ENCODE results near the gene TCF7L1.
A peak's percentile ranks its signal among the peaks of the same experiment; 100 is the strongest.
"Not testable (repeated sequence)": the region's sequence is repeated elsewhere in the genome, so short reads cannot be mapped to it uniquely, and the experiment has no call there.

TCF7L1 gene

GRCh38 chr2:85327822-85328617 lies 194.8 kb downstream of the TCF7L1 start, which contains the start of gene TGOLN2:
Gene TGOLN2 (minus strand): TSS chr2:85327989. CDS start chr2:85327962, 27 bp downstream.
- peaks cover 40% of the 10 kb centered on the region for H3K4me1 Mint-ChIP-seq
- H3K9me3 Mint-ChIP-seq = no peaks in the 10 kb centered on the region
- peak; percentile 86 for ATAC-seq (ENCODE audit: low read depth)

GRCh38 chr2:85329181-85329651 lies 196.0 kb downstream of the TCF7L1 start:
- DNase-seq (ENCODE audit: low spot score in 2 of 2) (no peak), ATAC-seq (ENCODE audit: low read depth) (no peak)
- H3K27me3 Mint-ChIP-seq = no peaks in the 10 kb centered on the region
- H3K9me3 Mint-ChIP-seq = no peaks in the 10 kb centered on the region
- H3K27ac Mint-ChIP-seq = no peak overlapping the region
- peaks cover 18% of the 10 kb centered on the region for H3K36me3 Mint-ChIP-seq
- peak overlapping the region; percentile 3 for H3K4me3 Mint-ChIP-seq
- peaks cover 35% of the 10 kb centered on the region for H3K4me1 Mint-ChIP-seq

More at GRCh38 chr2:85327822-85328617, 194.8 kb downstream of the TCF7L1 start, which contains the start of gene TGOLN2:
- Mint-ChIP-seq H3K27me3 (no peaks in the 10 kb centered on the region), H3K27ac (peak within 1 kb of the TSS; percentile 97), H3K36me3 (peaks cover 22% of the 10 kb centered on the region), H3K4me3 (peak within 1 kb of the TSS; percentile 98)
- peak; percentile 91 to 93 for DNase-seq (ENCODE audit: low spot score in 2 of 2)

GRCh38 chr2:85329701-85330100 lies 196.5 kb downstream of the TCF7L1 start:
- H3K27me3 Mint-ChIP-seq; H3K27ac Mint-ChIP-seq; DNase-seq (ENCODE audit: low spot score in 2 of 2); ATAC-seq (ENCODE audit: low read depth); H3K9me3 Mint-ChIP-seq: not testable (repeated sequence)
- Mint-ChIP-seq H3K4me3 (peak overlapping the region; percentile 3), H3K4me1 (peaks cover 34% of the 10 kb centered on the region), H3K36me3 (peaks cover 16% of the 10 kb centered on the region)

- DNase-seq (ENCODE audit: low spot score in 2 of 2) = no peak
- no peak overlapping the region for H3K4me3 Mint-ChIP-seq
- no peak overlapping the region for H3K27ac Mint-ChIP-seq
- H3K27me3 Mint-ChIP-seq = no peaks in the 10 kb centered on the region
- peaks cover 4% of the 10 kb centered on the region for H3K36me3 Mint-ChIP-seq
- H3K9me3 Mint-ChIP-seq = no peaks in the 10 kb centered on the region
- H3K4me1 Mint-ChIP-seq = peaks cover 25% of the 10 kb centered on the region
- ATAC-seq (ENCODE audit: low read depth) = no peak
Observed at GRCh38 chr2:85330839-85331636, 197.8 kb downstream of the TCF7L1 start.

GRCh38 chr2:85333877-85334276 lies 200.7 kb downstream of the TCF7L1 start:
- not testable (repeated sequence) for H3K27me3 Mint-ChIP-seq; H3K4me3 Mint-ChIP-seq; H3K36me3 Mint-ChIP-seq; DNase-seq (ENCODE audit: low spot score in 2 of 2); ATAC-seq (ENCODE audit: low read depth); H3K9me3 Mint-ChIP-seq; H3K27ac Mint-ChIP-seq
- peaks cover 10% of the 10 kb centered on the region for H3K4me1 Mint-ChIP-seq

GRCh38 chr2:85334928-85335327 lies 201.7 kb downstream of the TCF7L1 start:
- H3K4me3 Mint-ChIP-seq = no peak overlapping the region
- H3K27ac Mint-ChIP-seq = no peak overlapping the region
- no peak for DNase-seq (ENCODE audit: low spot score in 2 of 2)
- peaks cover 2% of the 10 kb centered on the region for H3K36me3 Mint-ChIP-seq
- no peaks in the 10 kb centered on the region for H3K9me3 Mint-ChIP-seq
- ATAC-seq (ENCODE audit: low read depth) = no peak
- H3K4me1 Mint-ChIP-seq = peaks cover 7% of the 10 kb centered on the region
- H3K27me3 Mint-ChIP-seq = no peaks in the 10 kb centered on the region

- H3K27me3 Mint-ChIP-seq = no peaks in the 10 kb centered on the region
- no peak for DNase-seq (ENCODE audit: low spot score in 2 of 2)
- no peaks in the 10 kb centered on the region for H3K4me1 Mint-ChIP-seq
- H3K36me3 Mint-ChIP-seq = peaks cover 14% of the 10 kb centered on the region
- H3K4me3 Mint-ChIP-seq = no peak overlapping the region
- H3K27ac Mint-ChIP-seq = no peak overlapping the region
- H3K9me3 Mint-ChIP-seq = no peaks in the 10 kb centered on the region
- ATAC-seq (ENCODE audit: low read depth) = no peak
Observed at GRCh38 chr2:85340034-85340892, 207.1 kb downstream of the TCF7L1 start.

GRCh38 chr2:85341269-85342029 lies 208.3 kb downstream of the TCF7L1 start:
- no peak for DNase-seq (ENCODE audit: low spot score in 2 of 2)
- no peak for ATAC-seq (ENCODE audit: low read depth)
- Mint-ChIP-seq H3K27me3 (no peaks in the 10 kb centered on the region), H3K36me3 (peaks cover 19% of the 10 kb centered on the region), H3K4me3 (no peak overlapping the region), H3K4me1 (no peaks in the 10 kb centered on the region), H3K27ac (no peak overlapping the region), H3K9me3 (no peaks in the 10 kb centered on the region)

GRCh38 chr2:85342156-85342555 lies 209.0 kb downstream of the TCF7L1 start:
- Mint-ChIP-seq H3K4me1 (no peaks in the 10 kb centered on the region), H3K4me3 (no peak overlapping the region), H3K27ac (no peak overlapping the region), H3K27me3 (no peaks in the 10 kb centered on the region), H3K36me3 (peaks cover 19% of the 10 kb centered on the region), H3K9me3 (no peaks in the 10 kb centered on the region)
- DNase-seq (ENCODE audit: low spot score in 2 of 2) (no peak), ATAC-seq (ENCODE audit: low read depth) (no peak)

GRCh38 chr2:85343207-85343895 lies 210.2 kb downstream of the TCF7L1 start:
- H3K36me3 Mint-ChIP-seq = peaks cover 25% of the 10 kb centered on the region
- ATAC-seq (ENCODE audit: low read depth); H3K27ac Mint-ChIP-seq; H3K4me3 Mint-ChIP-seq; H3K27me3 Mint-ChIP-seq; DNase-seq (ENCODE audit: low spot score in 2 of 2); H3K9me3 Mint-ChIP-seq; H3K4me1 Mint-ChIP-seq: not testable (repeated sequence)

GRCh38 chr2:85344356-85344954 lies 211.3 kb downstream of the TCF7L1 start:
- ATAC-seq (ENCODE audit: low read depth) = no peak
- Mint-ChIP-seq H3K36me3 (peaks cover 29% of the 10 kb centered on the region), H3K9me3 (no peaks in the 10 kb centered on the region), H3K4me1 (no peaks in the 10 kb centered on the region), H3K27me3 (no peaks in the 10 kb centered on the region), H3K4me3 (no peak overlapping the region), H3K27ac (no peak overlapping the region)
- DNase-seq (ENCODE audit: low spot score in 2 of 2) = no peak

GRCh38 chr2:85347599-85347998 lies 214.4 kb downstream of the TCF7L1 start:
- Mint-ChIP-seq H3K27me3 (no peaks in the 10 kb centered on the region), H3K36me3 (peaks cover 36% of the 10 kb centered on the region), H3K9me3 (no peaks in the 10 kb centered on the region), H3K27ac (no peak overlapping the region), H3K4me3 (no peak overlapping the region), H3K4me1 (no peaks in the 10 kb centered on the region)
- DNase-seq (ENCODE audit: low spot score in 2 of 2) (no peak), ATAC-seq (ENCODE audit: low read depth) (no peak)
